T-helper 17 cell (primary cell): ENCODE results near the gene UBE2D2. TPM values are rescaled to one million over a fixed set of nuclear protein-coding genes. Genes with fewer than 3 reads are reported as not detected.
A peak's percentile ranks its signal among the peaks of the same experiment; 100 is the strongest.

Experiments used
- ATAC-seq: fragments of 150-1000 bp; cut with Tn5 transposase; 2 replicates; pipeline ENCODE4 v1.10.0; 2021; ENCODE audit warnings: mild to moderate bottlenecking, moderate library complexity
- DNase-seq, 3 donors: peaks; one replicate each; pipeline versions ENCODE4 v3.0.0 to v3.0.0-alpha.2; 2020 to 2021
- H3K9me3 ChIP-seq: one replicate; pipeline ENCODE4 v1.7.0; 2013; ENCODE audit warnings: low read length, mild to moderate bottlenecking; ENCODE audit not compliant: control insufficient read depth, poor library complexity, severe bottlenecking
- H3K27ac Mint-ChIP-seq: one replicate; pipeline ENCODE4 v1.8.0; 2022; ENCODE audit warnings: mild to moderate bottlenecking, moderate library complexity, mixed read lengths
- H3K27me3 Mint-ChIP-seq: one replicate; pipeline ENCODE4 v1.8.0; 2022; ENCODE audit warnings: mixed read lengths
- H3K36me3 Mint-ChIP-seq: one replicate; pipeline ENCODE4 v1.8.0; 2022; ENCODE audit warnings: low read depth, mixed read lengths
- H3K4me1 Mint-ChIP-seq: one replicate; pipeline ENCODE4 v1.8.0; 2022; ENCODE audit warnings: mild to moderate bottlenecking, mixed read lengths
- H3K4me3 Mint-ChIP-seq: one replicate; pipeline ENCODE4 v1.8.0; 2022; ENCODE audit warnings: mild to moderate bottlenecking, moderate library complexity, mixed read lengths
- total RNA-seq, 4 donors: library from RNA in 2 of 4; stranded (reverse) in 2 of 4; gene quantifications; one replicate each; pipeline ENCODE4 v1.2.3 and lab custom pipeline; 2022 to 2026

UBE2D2 gene
- total RNA-seq, 2 donors from 2014 or later, result 153 to 165 TPM

- Mint-ChIP-seq H3K4me3 (no peak overlapping the region), H3K27ac (no peak overlapping the region), H3K4me1 (peaks cover 12% of the 10 kb centered on the region), H3K36me3 (no peaks in the 10 kb centered on the region), H3K27me3 (no peaks in the 10 kb centered on the region)
- no peak for ATAC-seq
- H3K9me3 ChIP-seq, result no peaks in the 10 kb centered on the region
- DNase-seq, result no peak
Observed at GRCh38 chr5:139557811-139558210, 3.3 kb upstream of the UBE2D2 start.

DNA sequence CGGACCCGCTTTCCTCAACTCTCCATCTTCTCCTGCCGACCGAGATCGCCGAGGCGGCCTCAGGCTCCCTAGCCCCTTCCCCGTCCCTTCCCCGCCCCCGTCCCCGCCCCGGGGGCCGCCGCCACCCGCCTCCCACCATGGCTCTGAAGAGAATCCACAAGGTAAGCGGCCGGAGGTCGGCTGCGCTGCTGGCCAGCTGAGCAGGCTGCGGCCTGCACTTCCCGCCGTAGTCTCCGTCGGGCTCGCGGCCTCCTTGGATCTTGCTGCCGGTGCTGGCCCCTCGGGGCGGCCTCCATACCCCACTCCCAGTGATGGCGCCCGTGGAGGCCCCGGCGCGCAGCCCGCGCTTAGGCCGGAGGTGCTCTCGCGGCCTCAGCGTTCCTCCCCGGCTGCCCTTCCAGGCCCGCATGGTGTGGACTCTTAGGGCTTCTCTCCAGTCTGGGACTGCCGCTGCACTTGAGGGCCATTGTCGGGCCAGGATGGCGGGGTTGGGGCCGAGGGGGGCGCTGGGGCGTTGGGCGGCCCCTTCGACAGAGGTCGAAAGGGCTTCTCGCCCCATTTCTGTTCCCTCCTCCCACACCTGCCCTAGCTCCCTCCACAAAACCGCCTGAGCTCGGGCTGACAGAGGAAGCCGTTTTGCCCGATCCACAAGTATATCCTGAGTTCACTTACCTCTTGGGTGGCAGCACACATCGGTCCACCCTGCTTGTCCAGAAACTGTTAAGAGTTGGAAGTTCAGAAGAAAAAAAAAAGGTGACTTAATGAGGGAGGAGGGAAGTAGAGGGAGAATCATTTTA lies 714 bp downstream of the UBE2D2 start:
- no peaks in the 10 kb centered on the region for H3K27me3 Mint-ChIP-seq
- no peaks in the 10 kb centered on the region for H3K36me3 Mint-ChIP-seq
- H3K4me1 Mint-ChIP-seq, result peaks cover 34% of the 10 kb centered on the region
- H3K4me3 Mint-ChIP-seq, result peak overlapping the region; percentile 98
- ATAC-seq (peak; percentile 20), DNase-seq (peak in 1 of 3 donors; percentile 33)
- no peaks in the 10 kb centered on the region for H3K9me3 ChIP-seq
- H3K27ac Mint-ChIP-seq, result peak overlapping the region; percentile 96

DNA sequence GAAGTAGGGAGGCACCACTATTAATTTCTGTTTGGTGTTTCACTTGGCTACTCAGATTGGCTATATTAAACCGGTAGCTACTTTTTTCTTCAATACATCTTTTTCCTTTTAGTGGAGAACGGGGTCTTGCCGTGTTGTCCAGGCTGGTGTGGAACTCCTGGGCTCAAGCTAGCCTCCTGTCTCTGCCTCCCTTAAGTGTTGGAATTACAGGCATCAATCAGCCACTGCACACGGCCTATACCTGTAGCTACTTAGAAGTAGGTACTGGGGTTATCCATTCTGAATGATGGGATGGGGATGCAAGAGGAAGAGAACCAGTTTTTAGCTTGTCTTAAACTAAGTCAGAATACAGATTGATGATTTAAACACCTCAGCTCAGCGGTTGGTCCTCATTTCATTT lies 1.7 kb downstream of the UBE2D2 start:
- no peaks in the 10 kb centered on the region for H3K27me3 Mint-ChIP-seq
- H3K4me3 Mint-ChIP-seq, result peak overlapping the region; percentile 98
- no peaks in the 10 kb centered on the region for H3K9me3 ChIP-seq
- peaks cover 37% of the 10 kb centered on the region for H3K4me1 Mint-ChIP-seq
- H3K27ac Mint-ChIP-seq, result peak overlapping the region; percentile 96
- ATAC-seq, result no peak
- H3K36me3 Mint-ChIP-seq, result no peaks in the 10 kb centered on the region
- no peak for DNase-seq

GRCh38 chr5:139565411-139566305 lies 4.5 kb downstream of the UBE2D2 start:
- no peaks in the 10 kb centered on the region for H3K36me3 Mint-ChIP-seq
- peak; percentile 58 for ATAC-seq
- no peaks in the 10 kb centered on the region for H3K27me3 Mint-ChIP-seq
- no peaks in the 10 kb centered on the region for H3K9me3 ChIP-seq
- peak overlapping the region; percentile 80 for H3K4me3 Mint-ChIP-seq
- peak in 2 of 3 donors; percentile 20 to 27 for DNase-seq
- peak overlapping the region; percentile 96 for H3K27ac Mint-ChIP-seq
- H3K4me1 Mint-ChIP-seq, result peaks cover 48% of the 10 kb centered on the region

GRCh38 chr5:139566611-139567010 lies 5.5 kb downstream of the UBE2D2 start:
- Mint-ChIP-seq H3K4me1 (peaks cover 51% of the 10 kb centered on the region), H3K4me3 (peak overlapping the region; percentile 41), H3K36me3 (peaks cover under 1% of the 10 kb centered on the region), H3K27ac (peak overlapping the region; percentile 96), H3K27me3 (no peaks in the 10 kb centered on the region)
- DNase-seq, result no peak
- no peaks in the 10 kb centered on the region for H3K9me3 ChIP-seq
- ATAC-seq, result no peak

- peaks cover 48% of the 10 kb centered on the region for H3K4me1 Mint-ChIP-seq
- H3K27me3 Mint-ChIP-seq, result no peaks in the 10 kb centered on the region
- H3K9me3 ChIP-seq, result no peaks in the 10 kb centered on the region
- peak overlapping the region; percentile 15 for H3K4me3 Mint-ChIP-seq
- peaks cover 5% of the 10 kb centered on the region for H3K36me3 Mint-ChIP-seq
- ATAC-seq (no peak), DNase-seq (no peak)
- peak overlapping the region; percentile 96 for H3K27ac Mint-ChIP-seq
Observed at GRCh38 chr5:139569270-139569955, 8.3 kb downstream of the UBE2D2 start.

- Mint-ChIP-seq H3K27ac (peak overlapping the region; percentile 89), H3K4me3 (peak overlapping the region; percentile 60), H3K36me3 (peaks cover 5% of the 10 kb centered on the region), H3K4me1 (peaks cover 45% of the 10 kb centered on the region), H3K27me3 (no peaks in the 10 kb centered on the region)
- ATAC-seq (no peak), DNase-seq (no peak)
- no peaks in the 10 kb centered on the region for H3K9me3 ChIP-seq
Observed at GRCh38 chr5:139571543-139571942, 10.4 kb downstream of the UBE2D2 start.

- no peaks in the 10 kb centered on the region for H3K9me3 ChIP-seq
- H3K27me3 Mint-ChIP-seq, result no peaks in the 10 kb centered on the region
- peak overlapping the region; percentile 60 for H3K4me3 Mint-ChIP-seq
- DNase-seq (no peak), ATAC-seq (no peak)
- peak overlapping the region; percentile 89 for H3K27ac Mint-ChIP-seq
- peaks cover 5% of the 10 kb centered on the region for H3K36me3 Mint-ChIP-seq
- H3K4me1 Mint-ChIP-seq, result peaks cover 46% of the 10 kb centered on the region
Observed at GRCh38 chr5:139571966-139572365, 10.8 kb downstream of the UBE2D2 start.

- peaks cover 52% of the 10 kb centered on the region for H3K4me1 Mint-ChIP-seq
- DNase-seq, result no peak
Observed at GRCh38 chr5:139574641-139575312, 13.6 kb downstream of the UBE2D2 start.

GRCh38 chr5:139575313-139575646 lies 14.1 kb downstream of the UBE2D2 start:
- ATAC-seq (no peak), DNase-seq (no peak)
- Mint-ChIP-seq H3K27me3 (no peaks in the 10 kb centered on the region), H3K4me1 (peaks cover 49% of the 10 kb centered on the region), H3K27ac (peak overlapping the region; percentile 94), H3K4me3 (peak overlapping the region; percentile 78), H3K36me3 (peaks cover 5% of the 10 kb centered on the region)
- no peaks in the 10 kb centered on the region for H3K9me3 ChIP-seq

More at GRCh38 chr5:139574641-139575312, 13.6 kb downstream of the UBE2D2 start:
- Mint-ChIP-seq H3K36me3 (peaks cover 5% of the 10 kb centered on the region), H3K27ac (peak overlapping the region; percentile 94), H3K27me3 (no peaks in the 10 kb centered on the region), H3K4me3 (peak overlapping the region; percentile 33)
- peak; percentile 63 for ATAC-seq
- H3K9me3 ChIP-seq, result no peaks in the 10 kb centered on the region

DNA sequence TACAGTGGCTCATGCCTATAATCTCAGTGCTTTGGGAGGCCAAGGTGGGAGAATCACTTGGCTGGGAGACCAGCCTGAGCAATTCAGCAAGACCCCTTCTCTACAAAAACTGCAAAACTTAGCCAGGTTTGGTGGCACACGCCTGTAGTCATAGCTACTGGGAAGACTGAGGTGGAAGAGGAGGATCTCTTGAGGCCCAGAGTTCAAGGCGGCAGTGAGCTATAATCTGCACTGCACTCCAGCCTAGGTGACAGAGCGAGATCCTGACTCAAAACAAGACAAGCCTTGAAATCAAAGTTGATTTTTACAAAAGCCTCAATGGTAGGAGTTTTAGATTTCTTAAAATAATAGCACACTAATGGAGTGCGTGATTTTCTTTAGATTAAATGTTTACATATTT lies 14.6 kb downstream of the UBE2D2 start:
- Mint-ChIP-seq H3K36me3 (peaks cover 5% of the 10 kb centered on the region), H3K27ac (peak overlapping the region; percentile 94), H3K4me1 (peaks cover 48% of the 10 kb centered on the region), H3K4me3 (peak overlapping the region; percentile 78), H3K27me3 (no peaks in the 10 kb centered on the region)
- ATAC-seq (no peak), DNase-seq (no peak)
- H3K9me3 ChIP-seq, result no peaks in the 10 kb centered on the region

- Mint-ChIP-seq H3K36me3 (no peaks in the 10 kb centered on the region), H3K4me3 (peak overlapping the region; percentile 45), H3K4me1 (peaks cover 36% of the 10 kb centered on the region), H3K27me3 (no peaks in the 10 kb centered on the region), H3K27ac (peak overlapping the region; percentile 94)
- no peak for DNase-seq
- H3K9me3 ChIP-seq, result no peaks in the 10 kb centered on the region
- ATAC-seq, result no peak
Observed at GRCh38 chr5:139577689-139578290, 16.7 kb downstream of the UBE2D2 start.
